ENCODE measurements around the gene IL15RA.
"Not testable (repeated sequence)": the region's sequence is repeated elsewhere in the genome, so short reads cannot be mapped to it uniquely, and the experiment has no call there.

Gene IL15RA

DNA sequence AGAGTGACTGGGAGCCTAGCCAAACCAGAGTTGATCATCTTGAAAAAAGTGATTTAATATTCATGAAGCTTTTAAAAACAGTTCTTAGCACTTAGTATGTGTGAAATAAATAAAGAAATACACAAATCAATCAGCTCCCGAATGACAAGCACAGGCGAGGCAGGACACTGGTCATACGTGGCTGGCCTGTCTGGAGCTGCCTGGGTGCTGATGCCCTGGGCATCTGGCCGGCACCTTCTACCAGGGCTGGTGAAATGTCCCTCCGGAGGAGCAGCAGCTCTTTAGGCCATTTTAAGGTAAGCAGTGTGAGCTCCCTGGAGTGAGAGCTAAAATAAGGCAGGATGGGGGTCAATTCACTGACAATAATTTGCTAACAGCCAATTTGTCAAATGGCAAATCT is 23.7 kb downstream of the IL15RA start:
- no peak overlapping the region for H3K27ac Mint-ChIP-seq
- H3K36me3 Mint-ChIP-seq: peaks cover 82% of the 10 kb centered on the region
- H3K4me3 Mint-ChIP-seq: no peak overlapping the region
- no peak for ATAC-seq
- peaks cover 4% of the 10 kb centered on the region for H3K4me1 Mint-ChIP-seq
- no peak for DNase-seq (ENCODE audit: low spot score in 2 of 2)
- no peaks in the 10 kb centered on the region for H3K9me3 Mint-ChIP-seq

DNA sequence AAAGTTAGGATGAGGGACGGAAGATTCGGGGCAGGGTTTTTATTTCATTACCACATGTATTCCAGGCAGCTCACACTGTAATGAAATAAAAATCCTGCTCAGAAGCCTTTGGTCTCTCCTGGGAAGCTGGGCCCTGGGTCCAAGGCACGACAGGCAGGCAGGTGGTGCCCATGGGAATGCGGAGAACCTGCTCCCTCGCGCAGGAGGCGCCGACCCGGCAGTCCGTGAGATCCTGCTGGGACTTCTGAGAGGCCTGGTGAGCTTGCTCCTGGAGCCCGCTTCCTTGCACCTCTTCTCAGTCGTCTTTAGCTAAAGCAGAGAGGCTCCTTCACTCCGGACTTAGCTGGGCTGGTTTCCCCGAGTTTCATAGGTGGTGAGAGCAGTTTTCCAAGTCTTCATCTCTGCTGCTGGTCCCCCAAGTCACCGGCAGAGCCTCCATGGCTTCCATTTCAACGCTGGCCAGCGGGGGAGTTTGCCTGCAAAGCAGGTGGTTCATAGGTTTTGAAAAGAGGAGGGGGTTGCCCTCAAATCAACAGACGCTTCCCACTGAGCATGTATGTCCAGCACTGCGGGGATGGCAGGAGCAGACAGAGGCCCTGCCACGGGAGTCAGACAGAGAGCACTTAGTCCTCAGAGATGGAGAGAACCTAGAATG is 24.5 kb downstream of the IL15RA start:
- DNase-seq (ENCODE audit: low spot score in 2 of 2) (no peak), ATAC-seq (no peak)
- Mint-ChIP-seq H3K9me3 (no peaks in the 10 kb centered on the region), H3K4me1 (peaks cover 4% of the 10 kb centered on the region), H3K36me3 (peaks cover 74% of the 10 kb centered on the region), H3K27ac (no peak overlapping the region), H3K4me3 (no peak overlapping the region)

DNA sequence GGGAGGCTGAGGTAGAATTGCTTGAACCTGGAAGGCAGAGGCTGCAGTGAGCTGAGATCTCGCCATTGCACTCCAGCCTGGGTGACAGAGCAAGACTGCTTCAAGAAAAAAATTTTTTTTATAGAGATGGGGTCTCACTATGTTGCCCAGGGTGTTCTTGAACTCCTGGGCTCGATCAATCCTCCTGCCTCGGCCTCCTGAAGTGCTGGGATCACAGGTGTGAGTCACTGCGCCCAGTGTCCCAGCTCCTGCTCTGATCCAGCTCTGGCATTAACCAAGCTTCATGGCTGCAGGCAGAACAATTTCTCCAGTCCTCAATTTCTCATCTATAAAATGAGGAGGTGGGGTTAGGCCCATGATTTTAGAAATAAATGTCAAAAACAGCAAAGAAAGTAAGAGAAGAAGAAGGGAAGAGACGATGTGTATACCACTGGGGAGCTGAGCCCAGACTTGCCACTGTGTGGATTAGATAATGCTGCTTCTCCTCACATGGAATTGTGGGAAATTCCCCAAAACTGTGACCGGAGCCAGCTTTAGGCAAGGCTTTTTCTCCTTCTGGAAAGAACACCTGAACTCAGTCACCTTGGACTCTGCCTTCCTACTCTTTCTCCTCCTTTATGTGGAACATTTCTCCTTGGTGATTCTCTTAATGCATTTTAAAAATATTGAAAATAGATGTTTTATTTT is 25.5 kb downstream of the IL15RA start:
- DNase-seq (ENCODE audit: low spot score in 2 of 2) (no peak), ATAC-seq (no peak)
- H3K27ac Mint-ChIP-seq: no peak overlapping the region
- no peak overlapping the region for H3K4me3 Mint-ChIP-seq
- peaks cover 4% of the 10 kb centered on the region for H3K4me1 Mint-ChIP-seq
- peaks cover 64% of the 10 kb centered on the region for H3K36me3 Mint-ChIP-seq
- no peaks in the 10 kb centered on the region for H3K9me3 Mint-ChIP-seq

DNA sequence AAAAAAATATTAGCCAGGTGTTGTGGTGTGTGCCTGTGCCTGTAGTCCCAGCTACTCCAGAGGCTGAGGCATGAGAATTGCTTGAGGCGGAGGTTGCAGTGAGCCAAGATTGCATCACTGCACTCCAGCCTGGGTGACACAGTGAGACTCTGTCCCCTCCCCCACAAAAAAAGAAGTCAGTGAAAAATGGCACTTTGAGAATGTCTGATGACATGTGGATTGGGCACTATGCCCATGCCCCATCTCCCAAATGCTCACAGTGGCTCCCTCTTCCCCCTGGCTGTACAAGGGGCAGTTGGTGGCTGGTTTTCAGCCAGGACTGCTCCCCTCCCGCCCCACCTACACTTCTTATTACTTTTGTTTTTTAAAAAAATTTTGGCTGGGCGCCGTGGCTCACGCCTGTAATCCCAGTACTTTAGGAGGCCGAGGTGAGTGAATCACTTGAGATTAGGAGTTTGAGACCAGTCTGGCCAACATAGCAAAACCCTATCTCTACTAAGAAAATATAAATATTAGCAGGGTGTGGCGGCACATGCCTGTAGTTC is 26.1 kb downstream of the IL15RA start:
- Mint-ChIP-seq H3K27ac (no peak overlapping the region), H3K36me3 (peaks cover 58% of the 10 kb centered on the region), H3K9me3 (no peaks in the 10 kb centered on the region), H3K4me3 (no peak overlapping the region), H3K4me1 (peaks cover 4% of the 10 kb centered on the region)
- DNase-seq (ENCODE audit: low spot score in 2 of 2) (no peak), ATAC-seq (no peak)

DNA sequence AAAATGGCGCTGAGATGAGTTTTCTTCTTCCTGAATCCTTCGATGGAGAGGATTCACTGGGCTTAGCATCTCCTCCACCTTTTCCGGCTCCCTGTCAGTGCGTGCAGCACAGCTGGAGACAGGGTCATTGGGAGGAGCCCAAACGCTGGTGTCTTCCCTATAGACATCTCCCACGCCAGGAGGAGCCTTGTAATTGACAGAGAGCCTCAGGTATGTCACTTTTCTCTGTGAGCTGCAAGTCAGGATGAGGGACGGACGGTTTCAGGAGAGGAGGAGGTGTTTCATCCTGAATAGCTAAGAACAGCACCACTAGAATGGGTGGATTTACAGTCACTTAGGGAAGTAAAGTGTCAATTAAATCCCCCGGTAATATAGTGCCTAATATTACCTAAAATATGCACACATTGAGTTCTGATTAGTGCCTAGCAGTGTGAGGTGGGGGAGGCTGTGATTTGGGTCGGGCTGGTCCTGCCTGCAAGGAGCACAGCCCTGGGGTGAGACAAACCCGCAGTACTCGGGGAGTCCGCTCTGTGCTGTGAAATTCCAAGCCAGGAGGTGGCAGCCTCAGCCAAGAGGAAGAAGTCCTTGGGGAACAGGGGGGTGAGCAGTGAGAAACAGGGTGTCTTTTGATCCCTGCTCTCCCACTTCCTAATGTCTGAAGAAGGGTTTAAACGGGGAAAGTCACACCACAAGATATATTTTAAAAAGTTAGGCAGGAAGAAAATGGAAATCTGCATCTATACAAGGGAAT is 28.2 kb downstream of the IL15RA start:
- H3K4me1 Mint-ChIP-seq: peaks cover 14% of the 10 kb centered on the region
- ATAC-seq: peak; percentile 62
- DNase-seq (ENCODE audit: low spot score in 2 of 2): no peak
- H3K36me3 Mint-ChIP-seq: peaks cover 37% of the 10 kb centered on the region
- H3K4me3 Mint-ChIP-seq: no peak overlapping the region
- H3K27ac Mint-ChIP-seq: peak overlapping the region; percentile 41
- H3K9me3 Mint-ChIP-seq: no peaks in the 10 kb centered on the region

DNA sequence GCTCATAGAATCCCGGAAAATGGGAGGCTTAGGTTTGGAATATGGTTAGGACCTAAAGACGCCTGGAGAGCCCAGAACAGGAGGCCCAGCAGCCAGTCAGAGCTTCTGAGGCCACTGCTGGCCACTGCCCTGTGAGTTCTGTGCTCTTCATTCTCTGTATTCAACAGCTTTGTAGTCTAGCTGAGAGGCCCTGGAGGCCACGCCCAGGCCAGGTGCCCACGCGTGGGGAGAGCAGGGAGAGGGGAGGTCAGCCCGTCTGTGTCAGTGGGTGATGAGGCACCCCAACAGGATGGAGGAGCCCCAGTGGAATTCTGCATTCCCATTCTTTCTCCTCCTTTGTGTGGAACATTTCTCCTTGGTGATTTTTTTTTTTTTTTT is 29.1 kb downstream of the IL15RA start:
- peaks cover 14% of the 10 kb centered on the region for H3K4me1 Mint-ChIP-seq
- no peak for DNase-seq (ENCODE audit: low spot score in 2 of 2)
- ATAC-seq: no peak
- H3K27ac Mint-ChIP-seq: no peak overlapping the region
- peaks cover 27% of the 10 kb centered on the region for H3K36me3 Mint-ChIP-seq
- no peaks in the 10 kb centered on the region for H3K9me3 Mint-ChIP-seq
- no peak overlapping the region for H3K4me3 Mint-ChIP-seq

DNA sequence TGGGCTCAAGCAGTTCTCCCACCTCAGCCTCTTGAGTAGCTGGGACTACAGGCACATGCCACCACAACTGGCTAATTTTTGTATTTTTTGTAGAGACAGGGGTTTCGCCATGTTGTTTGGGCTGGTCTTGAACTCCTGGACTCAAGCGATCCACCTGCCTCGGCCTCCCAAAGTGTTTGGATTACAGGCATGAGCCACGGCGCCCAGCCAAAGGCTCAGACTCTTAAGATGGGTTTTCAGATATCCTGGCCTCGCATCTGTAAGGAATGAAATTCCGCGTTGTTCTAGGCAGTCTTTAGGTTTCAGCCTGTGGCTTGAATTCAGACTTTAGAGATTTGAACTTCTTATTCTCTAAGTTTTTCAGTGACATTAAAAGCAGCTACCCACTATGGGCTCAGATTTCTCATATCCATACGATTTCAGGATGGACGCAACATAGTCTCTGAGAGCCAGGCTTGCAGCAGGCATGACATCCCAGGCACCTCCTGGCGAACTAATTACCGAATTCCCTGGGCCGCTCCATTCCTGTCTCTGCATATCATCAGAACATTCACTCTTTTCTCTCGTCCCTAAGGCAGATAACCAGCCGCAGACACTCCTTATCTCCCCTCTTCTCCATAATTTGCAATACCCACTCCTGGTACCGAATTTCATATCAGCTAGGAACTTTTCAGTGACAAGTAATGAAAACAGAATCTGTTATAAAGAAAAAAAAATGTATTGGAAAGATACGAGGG is 29.7 kb downstream of the IL15RA start:
- peaks cover 14% of the 10 kb centered on the region for H3K4me1 Mint-ChIP-seq
- no peak overlapping the region for H3K27ac Mint-ChIP-seq
- no peaks in the 10 kb centered on the region for H3K9me3 Mint-ChIP-seq
- ATAC-seq (no peak), DNase-seq (ENCODE audit: low spot score in 2 of 2) (no peak)
- H3K4me3 Mint-ChIP-seq: no peak overlapping the region
- peaks cover 22% of the 10 kb centered on the region for H3K36me3 Mint-ChIP-seq

DNA sequence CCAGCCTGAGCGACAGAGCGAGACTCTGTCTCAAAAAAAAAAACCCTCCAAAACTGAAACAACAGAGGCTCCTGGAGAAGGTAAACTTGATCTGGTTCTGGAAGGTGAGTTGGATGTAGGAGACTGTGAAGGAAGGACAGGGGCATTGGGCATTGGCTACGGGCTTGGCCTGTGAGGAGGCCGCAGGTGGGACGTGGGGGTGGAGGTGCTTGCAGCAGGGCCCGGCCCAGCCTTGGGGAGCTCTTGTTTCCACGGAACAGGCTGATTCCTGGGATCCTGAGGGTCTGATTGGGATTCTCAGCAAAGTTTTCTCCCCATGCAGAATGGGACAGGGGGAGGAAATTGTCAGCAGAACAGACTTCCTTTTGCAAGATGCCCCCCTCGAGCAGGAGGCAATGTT is 30.6 kb downstream of the IL15RA start:
- Mint-ChIP-seq H3K27ac (no peak overlapping the region), H3K36me3 (peaks cover 13% of the 10 kb centered on the region), H3K9me3 (no peaks in the 10 kb centered on the region), H3K4me3 (no peak overlapping the region), H3K4me1 (peaks cover 14% of the 10 kb centered on the region)
- no peak for ATAC-seq
- no peak for DNase-seq (ENCODE audit: low spot score in 2 of 2)

DNA sequence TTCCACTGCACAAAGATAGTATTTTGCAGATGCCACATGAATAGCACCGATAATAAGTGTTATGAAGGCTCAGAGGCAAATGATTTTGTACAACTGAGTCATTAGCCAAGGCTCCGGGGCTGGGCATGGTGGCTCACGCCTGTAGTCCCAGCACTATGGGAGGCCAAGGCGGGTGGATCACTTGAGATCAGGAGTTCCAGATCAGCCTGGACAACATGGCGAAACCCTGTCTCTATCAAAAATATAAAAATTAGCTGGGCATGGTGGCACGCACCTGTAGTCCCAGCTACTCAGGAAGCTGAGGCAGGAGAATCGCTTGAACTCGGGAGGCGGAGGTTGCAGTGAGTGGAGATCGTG is 30.9 kb downstream of the IL15RA start:
- H3K4me3 Mint-ChIP-seq; H3K9me3 Mint-ChIP-seq; DNase-seq (ENCODE audit: low spot score in 2 of 2); H3K36me3 Mint-ChIP-seq; ATAC-seq: not testable (repeated sequence)
- peaks cover 14% of the 10 kb centered on the region for H3K4me1 Mint-ChIP-seq
- peak overlapping the region; percentile 52 for H3K27ac Mint-ChIP-seq

DNA sequence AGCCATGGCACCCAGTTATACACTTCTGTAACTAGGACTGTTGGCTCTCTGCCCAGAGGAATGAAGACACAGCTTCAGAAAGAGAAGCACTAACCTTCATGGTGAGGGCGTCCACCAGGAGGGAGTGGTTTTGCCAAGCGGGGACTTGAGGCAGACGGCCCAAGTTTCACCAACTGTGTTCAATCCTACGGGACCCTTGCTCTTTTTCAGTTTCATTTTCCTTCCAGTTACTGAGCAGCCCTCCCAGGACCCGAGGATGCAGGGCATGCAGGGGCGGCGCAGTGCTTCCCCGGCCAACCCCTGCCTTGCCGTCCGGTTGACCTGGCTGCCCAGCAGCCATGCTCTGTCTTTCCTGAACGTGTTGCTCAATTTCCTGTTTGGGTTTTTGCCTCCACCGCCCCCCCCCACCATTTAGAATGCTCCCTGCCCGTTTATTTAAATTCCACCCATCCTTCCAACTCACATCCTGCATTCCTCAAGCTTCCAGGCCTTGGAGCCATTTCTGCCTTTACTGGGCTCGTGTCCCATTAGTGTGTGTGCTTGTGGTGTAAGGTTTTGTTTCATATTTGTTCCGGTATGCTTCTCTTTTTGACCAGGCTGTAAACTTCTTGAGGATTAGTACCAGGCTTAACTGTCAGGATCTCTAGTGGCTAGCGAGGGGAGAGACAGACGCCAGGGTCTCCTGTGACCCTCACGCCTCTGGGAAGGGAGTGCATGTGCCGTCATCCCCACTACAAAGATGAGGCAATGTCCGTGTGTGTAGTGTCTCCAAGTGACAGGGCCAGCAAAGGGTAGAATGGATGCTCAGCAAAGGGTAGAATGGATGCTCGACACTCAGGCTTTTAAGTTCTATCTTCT is 31.6 kb downstream of the IL15RA start:
- peak overlapping the region; percentile 32 for H3K4me3 Mint-ChIP-seq
- H3K4me1 Mint-ChIP-seq: peaks cover 14% of the 10 kb centered on the region
- peaks cover 3% of the 10 kb centered on the region for H3K36me3 Mint-ChIP-seq
- H3K9me3 Mint-ChIP-seq: no peaks in the 10 kb centered on the region
- DNase-seq (ENCODE audit: low spot score in 2 of 2) (no peak), ATAC-seq (no peak)
- peak overlapping the region; percentile 52 for H3K27ac Mint-ChIP-seq

DNA sequence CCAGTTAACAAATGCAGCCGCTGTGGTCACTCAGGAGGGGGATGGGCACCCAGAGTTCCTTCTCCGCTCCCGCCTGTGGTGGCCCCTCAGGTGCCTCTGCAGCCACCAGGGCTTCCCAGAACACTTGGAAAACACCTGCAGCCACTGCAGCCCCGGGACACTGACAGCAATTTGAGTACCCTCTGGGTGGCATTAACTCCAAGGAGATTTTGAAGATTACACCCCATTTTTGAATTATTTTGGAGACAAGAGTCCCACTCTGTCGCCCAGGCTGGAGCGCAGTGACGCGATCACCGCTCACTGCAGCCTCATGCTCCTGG is 32.2 kb downstream of the IL15RA start:
- Mint-ChIP-seq H3K9me3 (no peaks in the 10 kb centered on the region), H3K36me3 (no peaks in the 10 kb centered on the region), H3K4me1 (peaks cover 14% of the 10 kb centered on the region), H3K27ac (no peak overlapping the region), H3K4me3 (no peak overlapping the region)
- no peak for DNase-seq (ENCODE audit: low spot score in 2 of 2)
- no peak for ATAC-seq

DNA sequence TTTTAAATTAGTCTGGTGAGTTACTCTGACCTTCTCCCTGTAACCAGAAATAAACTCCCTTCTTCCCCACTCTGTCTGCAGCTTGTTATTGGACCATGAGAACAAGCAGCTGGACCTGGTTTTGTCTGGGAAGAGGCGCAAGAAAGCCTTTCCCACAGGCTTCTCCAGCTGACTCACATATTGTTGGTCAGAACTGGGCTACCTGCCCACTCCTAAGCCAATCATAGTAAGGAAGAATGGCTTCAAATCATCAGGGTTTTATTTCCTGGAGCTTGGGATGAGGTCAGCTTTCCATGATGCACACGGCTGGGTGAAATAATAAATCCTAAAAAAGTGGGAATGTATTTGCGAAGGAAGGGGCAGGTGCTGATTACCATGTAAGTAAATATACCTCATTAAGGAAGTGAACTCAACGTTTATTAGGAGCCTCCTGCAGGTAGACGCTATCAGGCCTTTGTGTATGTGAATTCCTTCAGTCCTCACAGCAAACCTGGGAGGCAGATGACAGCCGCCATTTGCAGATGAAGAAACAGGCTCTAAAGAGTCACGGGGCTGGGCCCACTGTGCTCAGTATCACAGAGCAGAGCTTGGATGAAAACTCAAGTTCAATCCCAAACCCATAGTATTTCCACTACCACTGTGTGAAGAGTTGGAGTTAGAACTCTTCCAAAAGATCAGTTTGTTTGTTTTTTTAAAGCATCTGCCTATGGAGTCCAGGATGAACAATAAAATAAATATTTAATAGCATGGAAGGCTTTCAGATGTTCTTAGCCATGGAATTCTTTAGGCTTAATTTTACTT is 32.8 kb downstream of the IL15RA start:
- no peaks in the 10 kb centered on the region for H3K9me3 Mint-ChIP-seq
- no peak for ATAC-seq
- no peak overlapping the region for H3K4me3 Mint-ChIP-seq
- no peak overlapping the region for H3K27ac Mint-ChIP-seq
- no peaks in the 10 kb centered on the region for H3K36me3 Mint-ChIP-seq
- no peak for DNase-seq (ENCODE audit: low spot score in 2 of 2)
- H3K4me1 Mint-ChIP-seq: peaks cover 14% of the 10 kb centered on the region

DNA sequence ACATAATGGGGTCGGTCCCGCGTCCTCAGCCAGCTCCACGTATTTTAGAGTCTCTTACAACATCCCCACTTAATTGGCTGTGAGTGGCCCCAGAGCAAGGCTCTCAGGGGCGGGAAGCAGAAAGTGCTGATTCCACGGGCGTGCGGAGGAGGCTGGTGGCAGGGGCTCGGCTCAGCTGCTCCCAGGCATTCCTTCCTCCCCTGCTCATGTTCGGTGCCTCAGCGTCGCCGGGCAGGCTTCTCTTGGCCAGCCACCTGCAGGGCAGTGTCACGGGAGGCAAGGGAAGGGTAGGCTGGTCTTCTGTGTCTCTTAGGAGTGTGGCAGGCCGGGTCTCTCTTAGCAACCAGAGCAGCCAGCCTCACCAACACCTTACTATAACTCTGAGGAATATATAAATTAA is 33.8 kb downstream of the IL15RA start:
- H3K4me1 Mint-ChIP-seq: peaks cover 9% of the 10 kb centered on the region
- H3K4me3 Mint-ChIP-seq: no peak overlapping the region
- no peak for DNase-seq (ENCODE audit: low spot score in 2 of 2)
- H3K27ac Mint-ChIP-seq: peak overlapping the region; percentile 75
- ATAC-seq: no peak
- H3K36me3 Mint-ChIP-seq: peaks cover 1% of the 10 kb centered on the region
- no peaks in the 10 kb centered on the region for H3K9me3 Mint-ChIP-seq

DNA sequence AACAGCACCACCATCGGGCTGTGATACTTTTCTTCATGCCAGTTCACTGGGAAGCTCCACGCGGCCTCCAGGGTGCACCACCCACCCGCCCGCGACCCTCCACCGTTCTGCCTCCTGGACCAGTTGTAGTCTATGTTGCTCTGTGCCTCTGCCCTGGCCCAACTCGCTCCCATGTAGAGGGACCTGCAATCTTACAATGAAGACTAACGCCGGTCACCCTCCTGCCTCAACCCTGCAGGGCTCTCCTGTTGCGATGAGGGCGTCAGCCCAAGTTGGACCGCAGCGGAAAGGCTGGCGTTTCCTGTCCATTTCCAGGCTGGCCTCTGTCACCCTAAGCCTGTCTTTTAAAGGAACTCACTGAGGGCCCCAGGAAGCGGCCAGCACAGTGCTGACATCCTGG is 34.9 kb downstream of the IL15RA start:
- H3K4me3 Mint-ChIP-seq: no peak overlapping the region
- H3K4me1 Mint-ChIP-seq: peaks cover 9% of the 10 kb centered on the region
- no peak for DNase-seq (ENCODE audit: low spot score in 2 of 2)
- ATAC-seq: peak; percentile 15
- H3K9me3 Mint-ChIP-seq: no peaks in the 10 kb centered on the region
- H3K27ac Mint-ChIP-seq: peak overlapping the region; percentile 69
- H3K36me3 Mint-ChIP-seq: peaks cover 12% of the 10 kb centered on the region
